Measurements from ENCODE around the gene RPL32. TPM values are rescaled to one million over a fixed set of nuclear protein-coding genes. Genes with fewer than 3 reads are reported as not detected.
A peak's percentile ranks its signal among the peaks of the same experiment; 100 is the strongest.

The RPL32 gene
- total RNA-seq, 1 experiment from 2014 or later = 794 TPM

DNA sequence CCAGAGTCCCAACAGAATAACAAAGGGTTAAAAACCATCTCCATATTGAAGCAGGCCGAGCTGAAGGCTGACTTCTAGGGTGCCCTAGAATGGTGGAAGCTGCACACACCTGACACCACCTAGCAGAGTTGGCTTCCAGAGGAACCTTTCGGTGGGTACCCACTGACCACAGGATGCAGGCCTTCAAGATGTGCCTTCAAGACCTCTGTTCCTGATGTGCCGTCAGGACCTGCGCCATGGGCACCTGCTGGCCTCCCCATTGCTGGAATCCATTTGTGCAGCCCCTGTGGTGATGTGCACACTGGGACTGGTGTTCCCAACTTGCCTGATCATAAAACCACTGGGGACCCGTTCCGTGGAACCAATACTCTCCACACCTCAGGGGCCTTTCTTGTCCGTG, 35.7 kb upstream of the RPL32 start:
- H3K4me3 ChIP-seq (ENCODE audit: low read depth in 2 of 2, low read length in 2 of 2) = no peak overlapping the region
- ATAC-seq (no peak), DNase-seq (ENCODE audit: low read depth, low spot score) (no peak)
- POLR2A ChIA-PET = no interaction called here
- intact Hi-C loops (cut with micrococcal nuclease; ENCODE audit: unreplicated experiment) (no loop called here), in situ Hi-C loops (cut with HindIII; ENCODE audit: low pct_unique_long_range_greater_than_20kb, low sequenced_read_pairs) (no loop called here)
- no peaks in the 10 kb centered on the region for H3K9me3 ChIP-seq (ENCODE audit: control insufficient read depth, insufficient read depth, low read depth, low read length)
- H3K27ac ChIP-seq (ENCODE audit: low read length) = no peak overlapping the region
- H3K4me1 ChIP-seq (ENCODE audit: control insufficient read depth, insufficient read depth, low read length) = no peaks in the 10 kb centered on the region
- no peaks in the 10 kb centered on the region for H3K36me3 ChIP-seq (ENCODE audit: control insufficient read depth, insufficient read depth, low read length)
- TF ChIP-seq POLR2AphosphoS5 (IDR thresholded peaks at IDR 0.05; ENCODE audit: low read depth, low read length) = no peak
- TF ChIP-seq, protein P1, sequence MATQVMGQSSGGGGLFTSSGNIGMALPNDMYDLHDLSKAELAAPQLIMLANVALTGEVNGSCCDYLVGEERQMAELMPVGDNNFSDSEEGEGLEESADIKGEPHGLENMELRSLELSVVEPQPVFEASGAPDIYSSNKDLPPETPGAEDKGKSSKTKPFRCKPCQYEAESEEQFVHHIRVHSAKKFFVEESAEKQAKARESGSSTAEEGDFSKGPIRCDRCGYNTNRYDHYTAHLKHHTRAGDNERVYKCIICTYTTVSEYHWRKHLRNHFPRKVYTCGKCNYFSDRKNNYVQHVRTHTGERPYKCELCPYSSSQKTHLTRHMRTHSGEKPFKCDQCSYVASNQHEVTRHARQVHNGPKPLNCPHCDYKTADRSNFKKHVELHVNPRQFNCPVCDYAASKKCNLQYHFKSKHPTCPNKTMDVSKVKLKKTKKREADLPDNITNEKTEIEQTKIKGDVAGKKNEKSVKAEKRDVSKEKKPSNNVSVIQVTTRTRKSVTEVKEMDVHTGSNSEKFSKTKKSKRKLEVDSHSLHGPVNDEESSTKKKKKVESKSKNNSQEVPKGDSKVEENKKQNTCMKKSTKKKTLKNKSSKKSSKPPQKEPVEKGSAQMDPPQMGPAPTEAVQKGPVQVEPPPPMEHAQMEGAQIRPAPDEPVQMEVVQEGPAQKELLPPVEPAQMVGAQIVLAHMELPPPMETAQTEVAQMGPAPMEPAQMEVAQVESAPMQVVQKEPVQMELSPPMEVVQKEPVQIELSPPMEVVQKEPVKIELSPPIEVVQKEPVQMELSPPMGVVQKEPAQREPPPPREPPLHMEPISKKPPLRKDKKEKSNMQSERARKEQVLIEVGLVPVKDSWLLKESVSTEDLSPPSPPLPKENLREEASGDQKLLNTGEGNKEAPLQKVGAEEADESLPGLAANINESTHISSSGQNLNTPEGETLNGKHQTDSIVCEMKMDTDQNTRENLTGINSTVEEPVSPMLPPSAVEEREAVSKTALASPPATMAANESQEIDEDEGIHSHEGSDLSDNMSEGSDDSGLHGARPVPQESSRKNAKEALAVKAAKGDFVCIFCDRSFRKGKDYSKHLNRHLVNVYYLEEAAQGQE (IDR thresholded peaks at IDR 0.05; ENCODE audit: insufficient read depth in 1 of 2, low read depth in 2 of 2, low read length in 1 of 2) = no peak
- TF ChIP-seq, protein P2, sequence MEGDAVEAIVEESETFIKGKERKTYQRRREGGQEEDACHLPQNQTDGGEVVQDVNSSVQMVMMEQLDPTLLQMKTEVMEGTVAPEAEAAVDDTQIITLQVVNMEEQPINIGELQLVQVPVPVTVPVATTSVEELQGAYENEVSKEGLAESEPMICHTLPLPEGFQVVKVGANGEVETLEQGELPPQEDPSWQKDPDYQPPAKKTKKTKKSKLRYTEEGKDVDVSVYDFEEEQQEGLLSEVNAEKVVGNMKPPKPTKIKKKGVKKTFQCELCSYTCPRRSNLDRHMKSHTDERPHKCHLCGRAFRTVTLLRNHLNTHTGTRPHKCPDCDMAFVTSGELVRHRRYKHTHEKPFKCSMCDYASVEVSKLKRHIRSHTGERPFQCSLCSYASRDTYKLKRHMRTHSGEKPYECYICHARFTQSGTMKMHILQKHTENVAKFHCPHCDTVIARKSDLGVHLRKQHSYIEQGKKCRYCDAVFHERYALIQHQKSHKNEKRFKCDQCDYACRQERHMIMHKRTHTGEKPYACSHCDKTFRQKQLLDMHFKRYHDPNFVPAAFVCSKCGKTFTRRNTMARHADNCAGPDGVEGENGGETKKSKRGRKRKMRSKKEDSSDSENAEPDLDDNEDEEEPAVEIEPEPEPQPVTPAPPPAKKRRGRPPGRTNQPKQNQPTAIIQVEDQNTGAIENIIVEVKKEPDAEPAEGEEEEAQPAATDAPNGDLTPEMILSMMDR (IDR thresholded peaks at IDR 0.05) = no peak
- no peak for TF ChIP-seq SIN3A (IDR thresholded peaks at IDR 0.05; ENCODE audit: borderline replicate concordance, insufficient read depth, low read depth, low read length)
- TF ChIP-seq TCF7L2 (IDR thresholded peaks at IDR 0.05; ENCODE audit: low read depth, low read length) = no peak
- CTCF ChIA-PET = no interaction called here
- no peaks in the 10 kb centered on the region for H3K27me3 ChIP-seq (ENCODE audit: control insufficient read depth, insufficient read depth, low read length)
- no TSS peak for BruUV-seq (replicated peaks)

DNA sequence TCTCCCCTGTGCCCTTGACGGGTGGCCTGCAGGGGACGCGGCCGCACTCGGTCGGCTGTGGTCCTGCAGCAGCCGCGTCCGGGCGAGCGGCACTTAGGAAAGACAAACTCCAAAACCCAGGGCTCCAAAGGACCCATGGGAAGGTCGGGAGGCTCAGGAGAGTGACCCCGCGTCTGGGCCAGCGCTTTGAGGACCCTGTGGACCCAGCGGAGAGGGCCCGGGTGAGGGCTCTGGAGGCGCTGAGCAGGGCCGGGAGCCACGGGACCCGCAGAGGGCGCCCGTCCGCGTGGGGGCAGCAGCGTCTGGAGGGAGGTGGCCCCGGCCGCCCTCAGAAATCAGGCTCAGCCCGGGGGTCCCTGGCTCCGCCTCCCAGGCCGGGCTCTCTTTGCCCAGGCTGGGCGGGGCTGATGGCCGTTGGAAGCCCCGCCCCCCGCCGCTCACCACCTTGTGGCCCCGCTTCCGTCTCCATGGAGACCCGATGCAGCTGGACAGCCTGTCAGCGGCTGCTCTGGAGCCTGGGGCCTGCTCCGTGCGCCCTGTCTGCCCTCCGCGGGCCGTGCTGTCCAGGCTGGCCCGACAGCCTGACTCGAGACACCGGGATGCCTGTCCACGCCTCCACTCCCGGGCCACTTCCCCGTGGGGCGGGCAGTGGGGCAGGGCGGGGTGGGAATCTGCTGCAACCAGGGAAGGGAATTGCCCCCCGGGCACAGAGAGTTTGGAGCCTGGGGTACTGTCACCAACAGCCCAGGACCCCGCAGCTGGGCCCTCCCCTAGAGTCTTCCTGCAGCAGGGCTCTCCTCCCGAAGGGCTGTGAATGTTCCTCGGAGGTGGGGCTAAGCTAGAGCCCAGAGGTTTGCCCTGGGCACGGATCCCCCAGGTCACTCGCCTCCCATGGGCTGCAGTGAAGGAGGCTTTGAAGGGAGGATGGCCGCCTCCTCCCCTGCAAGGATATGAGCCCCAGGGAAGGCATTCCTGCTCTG, 34.8 kb upstream of the RPL32 start:
- intact Hi-C loops (cut with micrococcal nuclease; ENCODE audit: unreplicated experiment) = no loop called here
- no TSS peak for BruUV-seq (replicated peaks)
- H3K9me3 ChIP-seq (ENCODE audit: control insufficient read depth, insufficient read depth, low read depth, low read length) = no peaks in the 10 kb centered on the region
- peak overlapping the region; percentile 25 to 38 for H3K4me3 ChIP-seq (ENCODE audit: low read depth in 2 of 2, low read length in 2 of 2)
- TF ChIP-seq, protein P2 (IDR thresholded peaks at IDR 0.05) = peak; percentile 59
- TF ChIP-seq TCF7L2 (IDR thresholded peaks at IDR 0.05; ENCODE audit: low read depth, low read length) = no peak
- no peak for DNase-seq (ENCODE audit: low read depth, low spot score)
- no peaks in the 10 kb centered on the region for H3K4me1 ChIP-seq (ENCODE audit: control insufficient read depth, insufficient read depth, low read length)
- in situ Hi-C loops (cut with HindIII; ENCODE audit: low pct_unique_long_range_greater_than_20kb, low sequenced_read_pairs) = no loop called here
- H3K27ac ChIP-seq (ENCODE audit: low read length) = no peak overlapping the region
- no peaks in the 10 kb centered on the region for H3K36me3 ChIP-seq (ENCODE audit: control insufficient read depth, insufficient read depth, low read length)
- no peaks in the 10 kb centered on the region for H3K27me3 ChIP-seq (ENCODE audit: control insufficient read depth, insufficient read depth, low read length)
- ChIA-PET CTCF (no interaction called here), POLR2A (no interaction called here)
- ATAC-seq = peak; percentile 72

Data from Panc1 (cell line).